ENCODE data around the gene ASB10. TPM values are rescaled to one million over a fixed set of nuclear protein-coding genes. Genes with fewer than 3 reads are reported as not detected.

The ASB10 gene
- total and polyA plus RNA-seq, 8 donors: 0.05 TPM; not detected in 7

- intact Hi-C loops (cut with DNase I; ENCODE audit: low total_unique reads): no loop called here
- no peak for TF ChIP-seq EP300 (IDR thresholded peaks at IDR 0.05)
- Histone ChIP-seq H3K36me3 (peaks cover 16 to 23% (median 18%) of the 10 kb centered on the region in 4 donors), H3K27ac (peak overlapping the region in 4 of 5 donors; percentile 73 to 91 (median 84)), H3K9me3 (no peaks in the 10 kb centered on the region), H3K27me3 (no peaks in the 10 kb centered on the region), H3K4me3 (peak overlapping the region; percentile 68 to 99 (median 89)), H3K4me1 (peaks cover 21 to 46% (median 39%) of the 10 kb centered on the region in 4 donors)
- DNase-seq: no peak
- 48 to 64% (median 56%) methylated on average over 10 of the region's 10 CpGs for WGBS, 5 donors
Measured at GRCh38 chr7:151228024-151228866, 41.2 kb upstream of the ASB10 start.

DNA sequence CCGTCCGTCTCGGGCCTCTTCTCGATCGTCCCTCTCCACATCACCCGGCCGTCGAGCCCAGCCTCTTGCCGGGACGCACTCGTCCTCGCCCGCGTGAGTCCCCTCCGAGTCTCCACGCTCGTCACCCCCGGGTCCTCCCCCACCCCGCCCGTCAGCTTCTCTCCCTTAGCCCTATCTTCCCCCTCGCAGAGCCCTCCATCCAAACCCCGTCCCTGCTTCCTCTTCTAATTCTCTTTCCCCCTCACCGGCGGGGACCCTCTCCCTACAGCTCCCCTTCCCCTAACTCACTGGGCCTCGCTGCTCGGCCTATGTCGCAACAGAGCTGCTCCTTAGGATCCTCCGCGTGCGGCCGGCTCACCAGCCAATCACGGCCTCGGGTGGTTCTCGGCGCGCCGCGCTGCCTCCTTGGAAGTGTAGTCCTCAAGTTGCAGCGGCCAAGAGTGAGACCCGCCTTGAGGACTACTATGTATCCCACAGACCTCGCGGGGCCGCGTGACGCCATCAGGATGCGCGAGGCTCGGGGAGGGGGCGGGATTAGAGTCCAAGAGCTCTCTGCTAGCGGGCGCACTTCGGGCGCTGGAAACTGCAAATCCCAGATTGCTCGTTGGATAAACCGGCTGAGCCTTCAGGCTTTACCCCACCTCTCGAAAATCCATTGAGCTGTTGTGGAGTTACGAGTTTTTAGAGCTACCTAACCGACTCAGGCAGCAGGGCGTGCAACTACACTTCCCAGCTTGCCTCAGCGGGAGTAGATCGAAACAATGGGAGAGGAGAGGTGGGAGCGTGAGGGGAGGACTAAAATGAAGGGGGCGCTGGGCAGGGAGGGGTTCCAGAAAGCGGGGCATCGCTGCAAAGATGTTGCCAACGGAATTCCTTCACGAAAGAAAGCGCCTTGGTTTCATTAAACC is 40.1 kb upstream of the ASB10 start, which contains the start of gene ABCF2:
Gene ABCF2 (minus strand): TSS at position 331 of the 908 bp plus-strand sequence. CDS start 747 bp downstream, outside the sequence.
- Histone ChIP-seq H3K4me3 (peak within 1 kb of the TSS; percentile 68 to 99 (median 89)), H3K36me3 (peaks cover 27 to 34% (median 29%) of the 10 kb centered on the region in 4 donors), H3K27me3 (no peaks in the 10 kb centered on the region), H3K4me1 (peaks cover 19 to 42% (median 34%) of the 10 kb centered on the region in 4 donors), H3K27ac (peak within 1 kb of the TSS; percentile 75 to 91 (median 83)), H3K9me3 (no peaks in the 10 kb centered on the region)
- no peak for TF ChIP-seq EP300 (IDR thresholded peaks at IDR 0.05)
- peak; percentile 62 to 96 (median 77) for TF ChIP-seq POLR2AphosphoS5 (IDR thresholded peaks at IDR 0.05)
- TF ChIP-seq, protein P1, sequence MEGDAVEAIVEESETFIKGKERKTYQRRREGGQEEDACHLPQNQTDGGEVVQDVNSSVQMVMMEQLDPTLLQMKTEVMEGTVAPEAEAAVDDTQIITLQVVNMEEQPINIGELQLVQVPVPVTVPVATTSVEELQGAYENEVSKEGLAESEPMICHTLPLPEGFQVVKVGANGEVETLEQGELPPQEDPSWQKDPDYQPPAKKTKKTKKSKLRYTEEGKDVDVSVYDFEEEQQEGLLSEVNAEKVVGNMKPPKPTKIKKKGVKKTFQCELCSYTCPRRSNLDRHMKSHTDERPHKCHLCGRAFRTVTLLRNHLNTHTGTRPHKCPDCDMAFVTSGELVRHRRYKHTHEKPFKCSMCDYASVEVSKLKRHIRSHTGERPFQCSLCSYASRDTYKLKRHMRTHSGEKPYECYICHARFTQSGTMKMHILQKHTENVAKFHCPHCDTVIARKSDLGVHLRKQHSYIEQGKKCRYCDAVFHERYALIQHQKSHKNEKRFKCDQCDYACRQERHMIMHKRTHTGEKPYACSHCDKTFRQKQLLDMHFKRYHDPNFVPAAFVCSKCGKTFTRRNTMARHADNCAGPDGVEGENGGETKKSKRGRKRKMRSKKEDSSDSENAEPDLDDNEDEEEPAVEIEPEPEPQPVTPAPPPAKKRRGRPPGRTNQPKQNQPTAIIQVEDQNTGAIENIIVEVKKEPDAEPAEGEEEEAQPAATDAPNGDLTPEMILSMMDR (IDR thresholded peaks at IDR 0.05): no peak
- no peak for TF ChIP-seq POLR2A (IDR thresholded peaks at IDR 0.05)
- intact Hi-C loops (cut with DNase I; ENCODE audit: low total_unique reads): no loop called here
- WGBS, 5 donors: 0 to 1% (median 0%) methylated on average over 55 to 68 of the region's 68 CpGs
- peak; percentile 99 for DNase-seq

- peaks cover 19 to 36% (median 30%) of the 10 kb centered on the region in 4 donors for H3K4me1 ChIP-seq
- H3K27me3 ChIP-seq: no peaks in the 10 kb centered on the region
- no peak for TF ChIP-seq EP300 (IDR thresholded peaks at IDR 0.05)
- TF ChIP-seq, protein P1 (IDR thresholded peaks at IDR 0.05): no peak
- no peak for TF ChIP-seq POLR2AphosphoS5 (IDR thresholded peaks at IDR 0.05)
- no peak for TF ChIP-seq POLR2A (IDR thresholded peaks at IDR 0.05)
- H3K36me3 ChIP-seq: peaks cover 32 to 40% (median 36%) of the 10 kb centered on the region in 4 donors
- H3K4me3 ChIP-seq: peak overlapping the region; percentile 68 to 99 (median 89)
- intact Hi-C loops (cut with DNase I; ENCODE audit: low total_unique reads): no loop called here
- H3K27ac ChIP-seq: peak overlapping the region; percentile 33 to 91 (median 83)
- 0 to 1% (median 1%) methylated on average over 15 of the region's 15 CpGs for WGBS, 5 donors
- H3K9me3 ChIP-seq: no peaks in the 10 kb centered on the region
- no peak for DNase-seq
Measured at GRCh38 chr7:151226560-151226874, 39.5 kb upstream of the ASB10 start.

- DNase-seq: no peak
- Histone ChIP-seq H3K27me3 (no peaks in the 10 kb centered on the region), H3K4me3 (peak overlapping the region; percentile 68 to 99 (median 89)), H3K4me1 (peaks cover 19 to 34% (median 28%) of the 10 kb centered on the region in 4 donors), H3K27ac (peak overlapping the region in 3 of 5 donors; percentile 83 to 91 (median 87)), H3K9me3 (no peaks in the 10 kb centered on the region), H3K36me3 (peaks cover 35 to 45% (median 40%) of the 10 kb centered on the region in 4 donors)
- TF ChIP-seq, protein P1 (IDR thresholded peaks at IDR 0.05): no peak
- TF ChIP-seq POLR2AphosphoS5 (IDR thresholded peaks at IDR 0.05) (no peak), EP300 (IDR thresholded peaks at IDR 0.05) (no peak), POLR2A (IDR thresholded peaks at IDR 0.05) (no peak)
- WGBS, 5 donors: 51 to 60% (median 59%) methylated on average over 8 of the region's 8 CpGs
- intact Hi-C loops (cut with DNase I; ENCODE audit: low total_unique reads): no loop called here
Measured at GRCh38 chr7:151225948-151226510, 39.0 kb upstream of the ASB10 start.
